ENCODE results near the gene HOXA9. TPM values are rescaled to one million over a fixed set of nuclear protein-coding genes. Genes with fewer than 3 reads are reported as not detected.

Gene HOXA9
- total RNA-seq, 1 donor from 2014 or later, result not detected

DNA sequence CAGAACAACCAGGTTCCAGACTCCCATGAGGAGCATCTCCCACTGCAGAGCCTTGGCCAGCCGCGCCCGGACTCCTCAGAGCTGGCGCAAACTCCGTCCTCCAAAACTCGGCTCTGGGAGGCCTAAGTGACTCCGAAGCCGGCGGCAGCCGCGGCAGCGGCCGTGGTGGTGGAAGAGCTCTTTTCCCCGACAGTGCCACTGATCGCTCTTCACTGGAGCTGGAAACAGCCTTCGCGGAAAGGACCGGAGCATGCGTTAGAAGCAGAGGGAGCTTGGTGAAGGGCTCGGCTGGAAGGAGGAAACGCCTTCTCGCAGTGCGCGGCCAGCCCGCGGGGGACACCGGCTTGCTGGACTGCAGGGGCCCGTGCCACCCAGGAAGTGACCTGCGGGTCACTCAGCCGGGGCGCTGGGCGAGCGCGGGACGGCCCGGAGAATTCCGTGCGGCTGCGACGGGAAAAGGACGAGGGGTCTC, 39.5 kb upstream of the HOXA9 start:
- Histone ChIP-seq H3K9me3 (ENCODE audit: low read depth) (no peaks in the 10 kb centered on the region), H3K36me3 (no peaks in the 10 kb centered on the region), H3K79me2 (ENCODE audit: low read depth) (no peaks in the 10 kb centered on the region), H3K4me1 (peaks cover 11% of the 10 kb centered on the region), H3K27me3 (peaks cover 100% of the 10 kb centered on the region), H3K27ac (no peak overlapping the region), H4K20me1 (ENCODE audit: low read depth) (peaks cover 97% of the 10 kb centered on the region), H3F3A (ENCODE audit: low read depth) (peaks cover 16% of the 10 kb centered on the region), H3K4me3 (peak overlapping the region; percentile 2), H3K9ac (no peak overlapping the region), H3K4me2 (peak overlapping the region; percentile 12), H2AFZ (replicated peaks) (no peak overlapping the region)
- TF ChIP-seq CTCF (IDR thresholded peaks at IDR 0.05), result no peak
- TF ChIP-seq EZH2phosphoT487 (IDR thresholded peaks at IDR 0.05), result peak; percentile 89
- TF ChIP-seq EZH2 (IDR thresholded peaks at IDR 0.05), result peak; percentile 95
- peaks cover 13% of the 10 kb centered on the region for H3K9me3 Mint-ChIP-seq
- DNase-seq (ENCODE audit: low spot score), result peak; percentile 69
- H3K36me3 Mint-ChIP-seq, result no peaks in the 10 kb centered on the region
- H3K4me3 Mint-ChIP-seq, result no peak overlapping the region
- H3K27me3 Mint-ChIP-seq (ENCODE audit: insufficient read depth, low read depth), result peaks cover 92% of the 10 kb centered on the region
- peaks cover 9% of the 10 kb centered on the region for H3K4me1 Mint-ChIP-seq
- H3K27ac Mint-ChIP-seq, result no peak overlapping the region

- no peak overlapping the region for H3K9ac ChIP-seq
- no peak overlapping the region for H3K27ac Mint-ChIP-seq
- no peaks in the 10 kb centered on the region for H3K79me2 ChIP-seq (ENCODE audit: low read depth)
- no peak for DNase-seq (ENCODE audit: low spot score)
- H2AFZ ChIP-seq (replicated peaks), result no peak overlapping the region
- H3K27me3 Mint-ChIP-seq (ENCODE audit: insufficient read depth, low read depth), result peaks cover 88% of the 10 kb centered on the region
- no peak overlapping the region for H3K27ac ChIP-seq
- H3F3A ChIP-seq (ENCODE audit: low read depth), result peaks cover 16% of the 10 kb centered on the region
- no peaks in the 10 kb centered on the region for H3K36me3 ChIP-seq
- no peak overlapping the region for H3K4me3 ChIP-seq
- H4K20me1 ChIP-seq (ENCODE audit: low read depth), result peaks cover 91% of the 10 kb centered on the region
- peaks cover 12% of the 10 kb centered on the region for H3K9me3 Mint-ChIP-seq
- H3K27me3 ChIP-seq, result peaks cover 100% of the 10 kb centered on the region
- H3K9me3 ChIP-seq (ENCODE audit: low read depth), result no peaks in the 10 kb centered on the region
- no peak overlapping the region for H3K4me3 Mint-ChIP-seq
- peaks cover 11% of the 10 kb centered on the region for H3K4me1 Mint-ChIP-seq
- no peaks in the 10 kb centered on the region for H3K36me3 Mint-ChIP-seq
- H3K4me1 ChIP-seq, result peaks cover 11% of the 10 kb centered on the region
- no peak overlapping the region for H3K4me2 ChIP-seq
- no peak for TF ChIP-seq EZH2 (IDR thresholded peaks at IDR 0.05)
- no peak for TF ChIP-seq EZH2phosphoT487 (IDR thresholded peaks at IDR 0.05)
- no peak for TF ChIP-seq CTCF (IDR thresholded peaks at IDR 0.05)
Observed at GRCh38 chr7:27203964-27204594, 38.7 kb upstream of the HOXA9 start.

GRCh38 chr7:27203365-27203953, 38.1 kb upstream of the HOXA9 start:
- Histone ChIP-seq H3K4me3 (no peak overlapping the region), H3K4me1 (peaks cover 11% of the 10 kb centered on the region), H3K36me3 (no peaks in the 10 kb centered on the region), H3K4me2 (no peak overlapping the region), H2AFZ (replicated peaks) (no peak overlapping the region), H3K79me2 (ENCODE audit: low read depth) (no peaks in the 10 kb centered on the region), H3K9me3 (ENCODE audit: low read depth) (no peaks in the 10 kb centered on the region), H3F3A (ENCODE audit: low read depth) (peaks cover 16% of the 10 kb centered on the region), H3K27ac (no peak overlapping the region), H4K20me1 (ENCODE audit: low read depth) (peaks cover 92% of the 10 kb centered on the region), H3K9ac (no peak overlapping the region), H3K27me3 (peaks cover 100% of the 10 kb centered on the region)
- H3K4me1 Mint-ChIP-seq, result peaks cover 11% of the 10 kb centered on the region
- no peaks in the 10 kb centered on the region for H3K36me3 Mint-ChIP-seq
- TF ChIP-seq EZH2phosphoT487 (IDR thresholded peaks at IDR 0.05), result peak; percentile 8
- TF ChIP-seq CTCF (IDR thresholded peaks at IDR 0.05), result no peak
- no peak for TF ChIP-seq EZH2 (IDR thresholded peaks at IDR 0.05)
- no peak overlapping the region for H3K4me3 Mint-ChIP-seq
- H3K9me3 Mint-ChIP-seq, result peaks cover 11% of the 10 kb centered on the region
- no peak overlapping the region for H3K27ac Mint-ChIP-seq
- DNase-seq (ENCODE audit: low spot score), result no peak
- peaks cover 88% of the 10 kb centered on the region for H3K27me3 Mint-ChIP-seq (ENCODE audit: insufficient read depth, low read depth)
